H1 (cell line): Measurements from ENCODE around the gene SCG5. TPM values are rescaled to one million over a fixed set of nuclear protein-coding genes. Genes with fewer than 3 reads are reported as not detected.

Source experiments
- CEBPB ChIP-seq: IDR thresholded peaks from 2 replicates; pipeline ENCODE4 v1.6.1; 2012; ENCODE audit warnings: low read depth, low read length
- CHD2 ChIP-seq: IDR thresholded peaks from 2 replicates; pipeline ENCODE4 v1.6.1; 2012; ENCODE audit warnings: low read length, improper control_type of control experiment
- POLR2A ChIP-seq, 2 experiments: IDR thresholded peaks; 1 replicate in 1 of 2; 2 replicates in 1 of 2; pipeline ENCODE4 v1.6.1; 2011; ENCODE audit warnings: low read depth in 2 of 2, low read length in 2 of 2, mild to moderate bottlenecking in 2 of 2; ENCODE audit errors: control extremely low read depth in 1 of 2
- RBBP5 ChIP-seq: IDR thresholded peaks from 2 replicates; pipeline ENCODE4 v1.7.1; 2012; ENCODE audit warnings: low read depth, mild to moderate bottlenecking, inconsistent platforms, low read length, moderate library complexity, borderline replicate concordance
- SIX5 ChIP-seq: IDR thresholded peaks from 2 replicates; pipeline ENCODE4 v1.6.1; 2011; ENCODE audit warnings: mild to moderate bottlenecking, low read depth, low read length
- TAF1 ChIP-seq: IDR thresholded peaks from 2 replicates; pipeline ENCODE4 v1.6.1; 2011; ENCODE audit warnings: mild to moderate bottlenecking, low read depth, low read length
- polyA plus RNA-seq, 7 experiments: library from polyadenylated mRNA; depleted of rRNA in 3 of 7; stranded (reverse) in 5 of 7; unstranded in 2 of 7; fragments of >200 nt in 5 of 7; fragments of 200-250 nt in 2 of 7; gene quantifications; 1 replicate in 5 of 7; 2 replicates in 1 of 7; 4 replicates in 1 of 7; pipeline versions ENCODE4 v1.2.1 to v1.2.3, GENCODE V29; 2011 to 2013; ENCODE audit warnings: missing spikeins in 2 of 7, mixed read lengths in 2 of 7
- total RNA-seq: library from RNA; stranded (reverse); fragmentation: NEBNext Ultra II Directional; extraction: Animal tissue kit (Norgen Biotek cat#: 25700); gene quantifications from 2 replicates; pipeline ENCODE4 v1.2.1, GENCODE V29; 2021
- TF ChIP-seq, protein P1 (sequence below): IDR thresholded peaks from 2 replicates; pipeline ENCODE4 v1.6.1; 2011; ENCODE audit warnings: low read length, improper control_type of control experiment

The SCG5 gene
- total and polyA plus RNA-seq, 2 of the 8 experiments (the other 6 are each of a cell fraction or from before 2014, with no cell fraction given): 18.7 to 19.9 TPM

GRCh38 chr15:32676169-32676568 is 34.7 kb downstream of the SCG5 start (continued):
- TF ChIP-seq RBBP5: no peak
- TF ChIP-seq POLR2A (IDR thresholded peaks at IDR 0.05; ENCODE audit: control extremely low read depth in 1 of 2, low read depth in 2 of 2, low read length in 2 of 2): no peak
- TF ChIP-seq CEBPB: no peak
- TF ChIP-seq CHD2: no peak
- TF ChIP-seq SIX5: no peak
- no peak for TF ChIP-seq TAF1
- TF ChIP-seq, protein P1, sequence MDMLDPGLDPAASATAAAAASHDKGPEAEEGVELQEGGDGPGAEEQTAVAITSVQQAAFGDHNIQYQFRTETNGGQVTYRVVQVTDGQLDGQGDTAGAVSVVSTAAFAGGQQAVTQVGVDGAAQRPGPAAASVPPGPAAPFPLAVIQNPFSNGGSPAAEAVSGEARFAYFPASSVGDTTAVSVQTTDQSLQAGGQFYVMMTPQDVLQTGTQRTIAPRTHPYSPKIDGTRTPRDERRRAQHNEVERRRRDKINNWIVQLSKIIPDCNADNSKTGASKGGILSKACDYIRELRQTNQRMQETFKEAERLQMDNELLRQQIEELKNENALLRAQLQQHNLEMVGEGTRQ: no peak
- TF ChIP-seq, all 59 proteins: peak for 0
